SH-SY5Y (cell line): Measurements from ENCODE around the gene CACNA1I.

ENCODE experiments used
- GATA2 ChIP-seq: IDR thresholded peaks from 2 replicates; pipeline ENCODE4 v1.6.1; 2011; ENCODE audit warnings: mild to moderate bottlenecking, low read depth, low read length
- GATA3 ChIP-seq: IDR thresholded peaks from 2 replicates; pipeline ENCODE4 v1.6.1; 2011; ENCODE audit warnings: low read depth, mild to moderate bottlenecking, low read length, moderate library complexity

- no peak for TF ChIP-seq GATA2
- TF ChIP-seq GATA3 = no peak
Observed at GRCh38 chr22:39663751-39664150, 93.2 kb downstream of the CACNA1I start.
